ENCODE data around the gene RPRD1B. TPM values are rescaled to one million over a fixed set of nuclear protein-coding genes. Genes with fewer than 3 reads are reported as not detected.
"Not testable (repeated sequence)": the region's sequence is repeated elsewhere in the genome, so short reads cannot be mapped to it uniquely, and the experiment has no call there.

The RPRD1B gene
- total RNA-seq, 5 donors from 2014 or later (not counting 1 experiment from before 2014, with no cell fraction given), result 38.3 to 46.6 (median 40.5) TPM

- H3K27ac Mint-ChIP-seq, result no peak overlapping the region
- peaks cover 0 to 6% (median 0%) of the 10 kb centered on the region in 3 donors for H3K4me1 Mint-ChIP-seq
- Histone ChIP-seq H3K9me3 (no peaks in the 10 kb centered on the region), H3K27ac (ENCODE audit: low read length) (no peak overlapping the region), H3K4me3 (ENCODE audit: control insufficient read depth in 1 of 2, extremely low read depth in 1 of 2, low read length in 1 of 2) (no peak overlapping the region), H3K4me1 (ENCODE audit: control insufficient read depth in 1 of 2, extremely low read depth in 1 of 2, insufficient read depth in 2 of 2, low read length in 2 of 2) (no peaks in the 10 kb centered on the region), H3K36me3 (ENCODE audit: control insufficient read depth in 2 of 2, extremely low read depth in 1 of 2, insufficient read depth in 1 of 2, low read length in 1 of 2) (peaks cover 3 to 48% of the 10 kb centered on the region in 2 donors), H3K27me3 (replicated peaks in 1 of 2; ENCODE audit: control insufficient read depth in 2 of 2, extremely low read depth in 1 of 2, insufficient read depth in 2 of 2, low read length in 1 of 2) (no peaks in the 10 kb centered on the region)
- DNase-seq, result no peak
- CTCF ChIA-PET, result no interaction called here
- H3K4me3 Mint-ChIP-seq, result no peak overlapping the region
- WGBS (ENCODE audit: insufficient coverage), result 74% methylated on average over 2 of the region's 5 CpGs
- H3K36me3 Mint-ChIP-seq, result peaks cover 59% of the 10 kb centered on the region
- POLR2A ChIA-PET, result no interaction called here
- no peak for ATAC-seq (replicated peaks in 1 of 4)
- H3K9me3 Mint-ChIP-seq, result no peaks in the 10 kb centered on the region
- no peaks in the 10 kb centered on the region for H3K27me3 Mint-ChIP-seq
Observed at GRCh38 chr20:38008233-38008944, 25.2 kb upstream of the RPRD1B start.

GRCh38 chr20:38009416-38009815 is 24.1 kb upstream of the RPRD1B start:
- H3K36me3 ChIP-seq (ENCODE audit: control insufficient read depth in 2 of 2, extremely low read depth in 1 of 2, insufficient read depth in 1 of 2, low read length in 1 of 2), result peaks cover 3 to 49% of the 10 kb centered on the region in 2 donors

GRCh38 chr20:38011696-38012095 is 21.9 kb upstream of the RPRD1B start:
- CTCF ChIA-PET, result no interaction called here
- Histone ChIP-seq H3K27ac (ENCODE audit: low read length) (no peak overlapping the region), H3K9me3 (no peaks in the 10 kb centered on the region), H3K36me3 (ENCODE audit: control insufficient read depth in 2 of 2, extremely low read depth in 1 of 2, insufficient read depth in 1 of 2, low read length in 1 of 2) (peaks cover 3 to 52% of the 10 kb centered on the region in 2 donors), H3K27me3 (replicated peaks in 1 of 2; ENCODE audit: control insufficient read depth in 2 of 2, extremely low read depth in 1 of 2, insufficient read depth in 2 of 2, low read length in 1 of 2) (no peaks in the 10 kb centered on the region), H3K4me1 (ENCODE audit: control insufficient read depth in 1 of 2, extremely low read depth in 1 of 2, insufficient read depth in 2 of 2, low read length in 2 of 2) (no peaks in the 10 kb centered on the region), H3K4me3 (ENCODE audit: control insufficient read depth in 1 of 2, extremely low read depth in 1 of 2, low read length in 1 of 2) (no peak overlapping the region)
- Mint-ChIP-seq H3K4me3 (no peak overlapping the region), H3K9me3 (no peaks in the 10 kb centered on the region), H3K27ac (no peak overlapping the region), H3K36me3 (peaks cover 69% of the 10 kb centered on the region), H3K4me1 (peaks cover 0 to 6% (median 3%) of the 10 kb centered on the region in 3 donors), H3K27me3 (no peaks in the 10 kb centered on the region)
- no peak for ATAC-seq (replicated peaks in 1 of 4)
- DNase-seq, result no peak
- POLR2A ChIA-PET, result interaction anchor here in 1 of 2 donors (0.7 kb wide), 1 partner anchor 129 kb away, joined by 3 read pairs; no protein-coding TSS in a partner anchor
- 94% methylated on average over 4 of the region's 5 CpGs for WGBS (ENCODE audit: insufficient coverage)

More at GRCh38 chr20:38009416-38009815, 24.1 kb upstream of the RPRD1B start:
- H3K27ac Mint-ChIP-seq; H3K4me1 Mint-ChIP-seq; H3K9me3 ChIP-seq; H3K27me3 ChIP-seq (replicated peaks in 1 of 2; ENCODE audit: control insufficient read depth in 2 of 2, extremely low read depth in 1 of 2, insufficient read depth in 2 of 2, low read length in 1 of 2); H3K27me3 Mint-ChIP-seq; DNase-seq; H3K4me1 ChIP-seq (ENCODE audit: control insufficient read depth in 1 of 2, extremely low read depth in 1 of 2, insufficient read depth in 2 of 2, low read length in 2 of 2); H3K9me3 Mint-ChIP-seq; H3K4me3 Mint-ChIP-seq; H3K27ac ChIP-seq (ENCODE audit: low read length); ATAC-seq (replicated peaks in 1 of 4); POLR2A ChIA-PET; CTCF ChIA-PET; H3K4me3 ChIP-seq (ENCODE audit: control insufficient read depth in 1 of 2, extremely low read depth in 1 of 2, low read length in 1 of 2): not testable (repeated sequence)
- peaks cover 63% of the 10 kb centered on the region for H3K36me3 Mint-ChIP-seq
- WGBS (ENCODE audit: insufficient coverage), result no CpG with 5 or more reads among the region's 5 CpGs

- no peaks in the 10 kb centered on the region for H3K9me3 ChIP-seq
- DNase-seq (no peak), ATAC-seq (replicated peaks in 1 of 4) (no peak)
- Mint-ChIP-seq H3K9me3 (no peaks in the 10 kb centered on the region), H3K4me3 (no peak overlapping the region), H3K4me1 (peaks cover 0 to 11% (median 3%) of the 10 kb centered on the region in 3 donors), H3K27ac (no peak overlapping the region), H3K36me3 (peaks cover 75% of the 10 kb centered on the region), H3K27me3 (no peaks in the 10 kb centered on the region)
- H3K27me3 ChIP-seq (replicated peaks in 1 of 2; ENCODE audit: control insufficient read depth in 2 of 2, extremely low read depth in 1 of 2, insufficient read depth in 2 of 2, low read length in 1 of 2), result no peaks in the 10 kb centered on the region
- H3K36me3 ChIP-seq (ENCODE audit: control insufficient read depth in 2 of 2, extremely low read depth in 1 of 2, insufficient read depth in 1 of 2, low read length in 1 of 2), result peaks cover 3 to 58% of the 10 kb centered on the region in 2 donors
- 100% methylated on average over 4 of the region's 8 CpGs for WGBS (ENCODE audit: insufficient coverage)
- POLR2A ChIA-PET, result no interaction called here
- no peaks in the 10 kb centered on the region for H3K4me1 ChIP-seq (ENCODE audit: control insufficient read depth in 1 of 2, extremely low read depth in 1 of 2, insufficient read depth in 2 of 2, low read length in 2 of 2)
- no peak overlapping the region for H3K4me3 ChIP-seq (ENCODE audit: control insufficient read depth in 1 of 2, extremely low read depth in 1 of 2, low read length in 1 of 2)
- CTCF ChIA-PET, result no interaction called here
- no peak overlapping the region for H3K27ac ChIP-seq (ENCODE audit: low read length)
Observed at GRCh38 chr20:38012332-38012731, 21.2 kb upstream of the RPRD1B start.

- Histone ChIP-seq H3K4me3 (ENCODE audit: control insufficient read depth in 1 of 2, extremely low read depth in 1 of 2, low read length in 1 of 2) (no peak overlapping the region), H3K27ac (ENCODE audit: low read length) (no peak overlapping the region), H3K27me3 (replicated peaks in 1 of 2; ENCODE audit: control insufficient read depth in 2 of 2, extremely low read depth in 1 of 2, insufficient read depth in 2 of 2, low read length in 1 of 2) (no peaks in the 10 kb centered on the region), H3K36me3 (ENCODE audit: control insufficient read depth in 2 of 2, extremely low read depth in 1 of 2, insufficient read depth in 1 of 2, low read length in 1 of 2) (peaks cover 6 to 70% of the 10 kb centered on the region in 2 donors), H3K9me3 (peaks cover 2% of the 10 kb centered on the region), H3K4me1 (ENCODE audit: control insufficient read depth in 1 of 2, extremely low read depth in 1 of 2, insufficient read depth in 2 of 2, low read length in 2 of 2) (no peaks in the 10 kb centered on the region)
- Mint-ChIP-seq H3K27me3 (no peaks in the 10 kb centered on the region), H3K36me3 (peaks cover 80% of the 10 kb centered on the region), H3K9me3 (peaks cover 0 to 5% (median 4%) of the 10 kb centered on the region in 3 donors), H3K4me3 (no peak overlapping the region), H3K4me1 (peaks cover 0 to 11% (median 3%) of the 10 kb centered on the region in 3 donors), H3K27ac (no peak overlapping the region)
- DNase-seq (no peak), ATAC-seq (replicated peaks in 1 of 4) (no peak)
- ChIA-PET CTCF (interaction anchor here in 1 of 2 donors (0.7 kb wide), 1 partner anchor 21 kb away, joined by 5 read pairs; no protein-coding TSS in a partner anchor), POLR2A (no interaction called here)
- 100% methylated on average over 1 of the region's 2 CpGs for WGBS (ENCODE audit: insufficient coverage)
Observed at GRCh38 chr20:38013887-38014286, 19.7 kb upstream of the RPRD1B start.

- no CpG with 5 or more reads among the region's 1 CpG for WGBS (ENCODE audit: insufficient coverage)
- Histone ChIP-seq H3K27me3 (replicated peaks in 1 of 2; ENCODE audit: control insufficient read depth in 2 of 2, extremely low read depth in 1 of 2, insufficient read depth in 2 of 2, low read length in 1 of 2) (no peaks in the 10 kb centered on the region), H3K36me3 (ENCODE audit: control insufficient read depth in 2 of 2, extremely low read depth in 1 of 2, insufficient read depth in 1 of 2, low read length in 1 of 2) (peaks cover 2 to 48% of the 10 kb centered on the region in 2 donors), H3K4me3 (ENCODE audit: control insufficient read depth in 1 of 2, extremely low read depth in 1 of 2, low read length in 1 of 2) (no peak overlapping the region), H3K9me3 (peaks cover 2% of the 10 kb centered on the region), H3K27ac (ENCODE audit: low read length) (no peak overlapping the region), H3K4me1 (ENCODE audit: control insufficient read depth in 1 of 2, extremely low read depth in 1 of 2, insufficient read depth in 2 of 2, low read length in 2 of 2) (no peaks in the 10 kb centered on the region)
- no peak for ATAC-seq (replicated peaks in 1 of 4)
- no peak overlapping the region for H3K4me3 Mint-ChIP-seq
- H3K27ac Mint-ChIP-seq, result no peak overlapping the region
- ChIA-PET CTCF (no interaction called here), POLR2A (no interaction called here)
- no peaks in the 10 kb centered on the region for H3K27me3 Mint-ChIP-seq
- peaks cover 20 to 38% (median 22%) of the 10 kb centered on the region in 3 donors for H3K4me1 Mint-ChIP-seq
- H3K36me3 Mint-ChIP-seq, result peaks cover 72% of the 10 kb centered on the region
- no peak for DNase-seq
- H3K9me3 Mint-ChIP-seq, result peaks cover 0 to 10% (median 4%) of the 10 kb centered on the region in 3 donors
Observed at GRCh38 chr20:38017959-38018358, 15.6 kb upstream of the RPRD1B start.
